Measurements from ENCODE around the gene IFI27.

The IFI27 gene

DNA sequence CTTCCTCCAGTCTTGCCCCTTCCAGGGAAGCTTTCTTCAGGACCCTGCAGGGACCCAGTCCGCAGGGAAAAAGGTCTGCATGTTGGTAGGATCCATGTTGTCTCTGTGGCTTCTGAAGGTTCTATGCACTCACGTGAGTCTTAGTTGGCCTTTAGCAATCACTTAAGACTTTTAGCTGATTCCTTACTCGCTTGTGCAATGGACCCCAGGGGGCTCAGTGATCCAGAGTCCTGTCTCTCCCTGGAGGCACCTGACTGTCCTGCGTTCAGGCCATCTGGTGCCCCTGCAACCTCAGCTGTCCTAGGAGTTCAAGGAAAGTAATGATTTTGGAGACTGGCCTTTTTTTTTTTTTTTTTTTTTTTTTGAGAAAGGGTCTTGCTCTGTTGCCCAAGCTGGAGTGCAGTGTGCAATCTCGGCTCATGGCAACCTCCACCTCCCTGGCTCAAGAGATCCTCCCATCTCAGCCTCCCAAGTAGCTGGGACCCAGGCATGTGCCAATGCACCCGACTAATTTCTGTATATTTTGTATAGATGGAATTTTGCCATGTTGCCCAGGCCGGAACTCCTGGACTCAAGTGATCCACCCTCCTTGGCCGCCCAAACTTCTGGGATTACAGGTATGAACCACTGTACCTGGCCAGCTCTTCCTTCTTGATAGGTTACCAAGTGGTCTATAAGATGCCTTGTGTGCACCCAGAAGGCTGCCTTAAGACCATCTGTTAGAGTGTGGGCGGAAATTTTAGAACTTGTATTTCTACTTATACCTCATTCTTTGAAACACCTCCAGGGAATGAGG, 14.2 kb downstream of the IFI27 start:
- DNase-seq (ENCODE audit: low read depth, low spot score) = no peak

GRCh38 chr14:94125659-94126418, 15.3 kb downstream of the IFI27 start:
- no peak for DNase-seq (ENCODE audit: low read depth, low spot score)

DNA sequence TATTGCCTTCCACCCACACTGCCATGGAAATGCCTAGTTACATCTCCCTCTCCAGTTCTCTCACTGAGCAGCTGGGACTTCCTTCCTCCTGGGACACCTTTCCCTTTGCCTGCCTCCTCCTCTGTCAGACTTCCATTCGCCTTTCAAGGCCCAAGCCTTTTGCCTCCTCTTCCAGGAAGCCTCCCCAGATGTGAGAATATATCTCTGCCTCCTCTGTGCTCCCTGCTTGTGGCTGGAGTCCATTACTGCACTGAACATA, 15.8 kb downstream of the IFI27 start:
- DNase-seq (ENCODE audit: low read depth, low spot score) = no peak

DNA sequence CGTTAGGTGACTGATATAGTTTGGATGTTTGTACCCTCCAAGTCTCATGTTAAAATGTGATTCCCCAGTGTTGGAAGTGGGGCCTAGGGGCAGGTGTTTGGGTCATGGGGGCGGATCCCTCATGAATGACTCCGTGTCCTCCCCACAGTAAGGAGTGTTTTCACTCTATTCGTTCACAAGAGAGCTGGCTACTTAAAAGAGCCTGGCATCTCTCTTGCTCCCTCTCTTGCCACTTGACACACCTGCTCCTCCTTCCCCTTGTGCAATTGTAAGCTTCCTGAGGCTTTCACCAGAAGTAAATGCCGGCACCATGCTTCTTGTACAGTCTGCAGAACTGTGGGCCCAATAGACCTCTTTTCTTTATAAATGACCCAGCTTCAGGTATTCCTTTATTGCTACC, 16.3 kb downstream of the IFI27 start:
- DNase-seq (ENCODE audit: low read depth, low spot score) = no peak

DNA sequence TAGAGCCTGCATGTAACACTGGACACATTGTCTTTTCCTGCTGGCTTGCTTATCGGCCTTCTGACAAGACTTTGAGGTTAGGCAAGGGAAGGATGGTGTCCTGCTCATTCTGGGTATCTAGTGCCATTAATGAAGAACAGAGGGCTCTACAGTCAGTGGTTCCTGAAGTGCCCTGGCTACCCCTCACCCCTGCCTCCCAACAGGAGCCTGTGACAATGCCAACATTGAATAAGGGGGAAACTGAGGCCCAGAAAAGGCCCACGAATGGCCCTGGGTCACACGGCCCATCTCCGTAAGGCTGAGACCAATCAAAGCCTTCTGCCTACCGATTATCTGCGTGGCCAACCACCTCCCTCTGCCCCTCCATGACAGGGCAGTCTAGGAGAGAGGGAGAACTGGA, 16.8 kb downstream of the IFI27 start:
- no peak for DNase-seq (ENCODE audit: low read depth, low spot score)

- no peak for DNase-seq (ENCODE audit: low read depth, low spot score)
Observed at GRCh38 chr14:94128216-94128839, 17.8 kb downstream of the IFI27 start.

DNA sequence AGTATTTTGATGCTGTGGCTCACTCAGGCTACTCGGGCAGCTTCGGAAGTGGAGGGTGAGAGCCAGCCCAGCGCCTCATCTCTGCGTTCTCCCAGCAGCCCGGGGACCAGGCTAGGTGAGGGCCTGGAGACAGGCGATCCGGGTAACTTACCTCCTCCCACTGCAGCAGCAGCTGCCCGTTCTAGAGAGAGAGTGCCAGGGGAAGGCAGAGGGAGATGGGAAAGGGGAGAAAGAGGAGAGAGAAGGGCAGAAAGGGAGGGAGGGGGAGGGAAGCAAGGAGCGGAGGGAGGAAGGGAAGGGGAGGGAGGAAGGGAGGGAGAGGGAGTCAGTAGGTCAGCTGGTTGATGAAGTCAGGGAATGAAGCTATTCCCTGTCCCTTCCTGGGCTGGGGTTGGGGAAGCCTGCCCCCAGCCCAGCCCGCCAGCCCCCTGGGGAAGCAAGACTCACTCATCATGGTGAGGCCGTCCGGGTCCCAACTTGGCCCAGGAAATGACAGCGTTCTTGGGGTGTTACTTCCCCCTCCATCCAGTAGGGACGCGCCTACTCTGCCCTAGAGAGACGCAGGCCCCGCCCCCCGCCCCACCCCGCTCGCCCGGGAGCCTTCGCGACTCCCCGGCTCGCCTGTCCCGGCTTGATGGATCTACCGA, 18.7 kb downstream of the IFI27 start, which contains the start of gene IFI27L2:
IFI27L2 (minus strand) TSS at position 494 of the 647 bp plus-strand sequence; CDS start at position 454, 40 bp downstream.
- peak; percentile 29 for DNase-seq (ENCODE audit: low read depth, low spot score)

GRCh38 chr14:94129758-94130414, 19.4 kb downstream of the IFI27 start:
- no peak for DNase-seq (ENCODE audit: low read depth, low spot score)

- DNase-seq (ENCODE audit: low read depth, low spot score) = no peak
Observed at GRCh38 chr14:94132285-94132887, 21.9 kb downstream of the IFI27 start.

- DNase-seq (ENCODE audit: low read depth, low spot score) = no peak
Observed at GRCh38 chr14:94135476-94135875, 24.9 kb downstream of the IFI27 start.

- DNase-seq (ENCODE audit: low read depth, low spot score) = peak; percentile 52
Observed at GRCh38 chr14:94136575-94137331, 26.2 kb downstream of the IFI27 start.

DNA sequence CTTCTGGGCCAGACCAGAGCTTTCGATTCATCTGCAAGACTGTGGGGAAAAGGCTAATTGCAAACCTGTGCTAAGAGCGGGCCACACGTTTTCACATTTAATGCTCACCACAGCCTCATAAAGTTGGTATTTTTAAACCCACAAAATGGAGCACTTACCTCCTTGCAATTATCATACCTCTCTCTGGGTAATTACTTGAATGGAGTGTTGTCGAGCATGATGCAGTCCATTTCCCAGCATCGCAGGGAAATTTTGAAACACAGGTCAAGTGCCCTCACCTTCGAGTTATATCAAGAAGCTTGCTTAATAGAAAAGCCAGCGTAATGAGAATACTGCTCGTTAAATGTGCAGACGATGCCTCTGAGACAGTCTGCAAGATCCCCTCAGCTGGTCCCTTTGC, 27.7 kb downstream of the IFI27 start:
- DNase-seq (ENCODE audit: low read depth, low spot score) = no peak

- DNase-seq (ENCODE audit: low read depth, low spot score) = no peak
Observed at GRCh38 chr14:94139006-94139405, 28.5 kb downstream of the IFI27 start.

DNA sequence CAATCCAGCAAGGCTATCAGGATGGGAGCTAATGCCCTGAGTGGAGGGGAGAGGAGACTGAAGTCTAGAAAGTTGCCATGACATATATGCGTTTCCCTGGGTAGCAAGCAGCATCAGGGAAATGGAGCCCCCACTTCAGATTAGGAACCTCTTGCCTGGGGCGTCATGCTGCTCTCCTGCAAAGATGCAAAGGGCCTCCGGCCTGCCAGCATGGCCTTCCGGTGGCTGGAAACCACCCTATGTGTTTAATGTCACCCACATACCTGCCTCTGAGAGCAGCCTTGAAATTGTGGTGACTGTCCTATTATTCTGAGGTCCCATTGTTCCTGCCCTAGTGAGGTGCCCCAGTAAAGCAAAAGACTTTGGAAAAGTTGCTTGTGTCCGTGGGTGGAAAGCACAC, 28.9 kb downstream of the IFI27 start:
- no peak for DNase-seq (ENCODE audit: low read depth, low spot score)

DNA sequence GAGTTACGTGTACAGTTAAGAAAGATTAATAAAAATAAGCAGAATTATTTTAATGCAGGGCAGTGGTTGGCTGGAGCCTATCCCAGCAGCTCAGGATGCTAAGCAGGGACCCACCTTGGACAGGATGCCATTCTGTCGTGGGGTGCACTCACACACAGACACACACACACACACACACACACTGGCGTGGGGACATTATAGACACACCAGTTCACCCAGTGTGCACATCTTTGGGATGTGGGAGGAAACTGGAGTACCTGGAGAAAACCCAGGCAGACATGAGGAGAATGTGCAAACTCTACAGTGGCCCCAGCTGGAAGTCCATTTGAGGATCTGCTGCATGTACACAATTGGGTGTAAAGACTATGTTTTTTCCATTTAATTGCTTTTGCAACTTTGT, 31.7 kb downstream of the IFI27 start:
- DNase-seq (ENCODE audit: low read depth, low spot score) = no peak

- DNase-seq (ENCODE audit: low read depth, low spot score) = no peak
Observed at GRCh38 chr14:94142836-94143235, 32.3 kb downstream of the IFI27 start.

- DNase-seq (ENCODE audit: low read depth, low spot score) = no peak
Observed at GRCh38 chr14:94143239-94143638, 32.7 kb downstream of the IFI27 start.

GRCh38 chr14:94143711-94144110, 33.2 kb downstream of the IFI27 start:
- no peak for DNase-seq (ENCODE audit: low read depth, low spot score)

DNA sequence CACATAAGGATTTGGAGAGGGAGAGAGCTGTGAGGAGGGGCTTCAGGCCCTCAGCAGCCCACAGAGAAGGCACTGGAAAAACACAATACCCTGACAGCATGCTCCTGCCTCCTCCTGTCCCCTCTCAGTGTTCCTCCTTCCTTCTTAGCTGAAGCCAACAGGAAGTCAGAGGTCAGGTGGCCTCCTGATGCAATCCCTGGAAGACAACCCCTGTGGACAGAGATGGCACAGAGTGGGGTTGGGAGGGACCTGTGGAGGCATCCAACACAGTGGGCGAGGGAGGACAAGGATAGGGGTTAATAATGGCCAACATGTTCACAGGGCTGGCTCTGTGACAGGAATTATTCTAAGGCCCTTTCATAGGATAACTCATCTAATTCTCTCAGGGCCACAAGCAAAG, 34.2 kb downstream of the IFI27 start:
- no peak for DNase-seq (ENCODE audit: low read depth, low spot score)

- no peak for DNase-seq (ENCODE audit: low read depth, low spot score)
Observed at GRCh38 chr14:94145902-94146527, 35.5 kb downstream of the IFI27 start.

All from brain pericyte (primary cell).